M059J (cell line): ENCODE data around the gene KIF5C. TPM values are rescaled to one million over a fixed set of nuclear protein-coding genes. Genes with fewer than 3 reads are reported as not detected.

Experiments
- DNase-seq: peaks from one replicate; pipeline ENCODE4 v3.0.0-alpha.2; 2012; ENCODE audit warnings: low read depth
- total RNA-seq: library from RNA; depleted of rRNA; stranded (reverse); fragments of >200 nt; shearing (Covaris generic); gene quantifications from 2 replicates; pipeline ENCODE4 v1.2.3, GENCODE V29; 2014

The KIF5C gene
- total RNA-seq, 1 experiment from 2014 or later = 0.54 TPM

- no peak for DNase-seq
Measured at GRCh38 chr2:149015926-149016563, 141.0 kb downstream of the KIF5C start.

DNA sequence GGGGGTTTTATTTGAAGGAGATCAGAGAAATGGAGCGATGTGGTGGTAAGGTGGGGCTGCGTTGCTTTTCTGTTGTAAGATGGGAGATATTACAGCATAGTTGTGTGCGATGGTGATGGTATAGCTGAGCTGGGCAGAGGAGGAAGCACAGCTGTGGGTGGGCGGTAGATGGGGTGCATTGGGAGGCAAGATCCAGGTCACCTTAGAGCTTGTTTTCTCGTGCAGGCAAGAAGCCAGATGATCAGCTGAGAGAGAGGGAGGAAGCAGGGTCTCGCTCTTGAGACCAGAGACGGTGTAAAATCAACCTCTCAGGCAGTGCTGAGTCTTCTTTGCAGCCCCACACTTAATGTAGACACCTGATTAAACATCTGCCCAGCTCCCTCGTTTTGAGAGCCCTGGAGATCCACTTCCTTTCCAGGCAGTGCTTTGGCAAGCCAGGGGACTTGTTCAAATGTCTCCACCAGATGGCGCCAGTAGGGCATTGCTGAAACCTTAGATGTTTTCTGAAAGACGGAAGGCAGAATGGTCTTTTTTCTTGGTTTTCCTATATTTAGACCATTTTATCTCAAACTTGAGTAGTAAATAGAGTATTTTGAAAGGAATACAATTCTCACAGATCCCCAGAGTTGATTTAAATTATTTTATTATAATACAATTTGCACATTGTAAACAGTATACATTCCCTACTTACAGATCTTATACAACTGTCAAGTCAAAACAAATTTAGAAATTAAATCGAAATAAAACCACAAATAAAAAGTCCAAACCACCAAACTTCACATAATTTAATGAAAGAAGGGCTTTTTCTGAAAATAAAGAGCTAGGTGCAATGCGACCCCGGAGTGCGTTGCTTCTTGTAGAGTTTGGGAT lies 142.3 kb downstream of the KIF5C start:
- peak; percentile 71 for DNase-seq

DNA sequence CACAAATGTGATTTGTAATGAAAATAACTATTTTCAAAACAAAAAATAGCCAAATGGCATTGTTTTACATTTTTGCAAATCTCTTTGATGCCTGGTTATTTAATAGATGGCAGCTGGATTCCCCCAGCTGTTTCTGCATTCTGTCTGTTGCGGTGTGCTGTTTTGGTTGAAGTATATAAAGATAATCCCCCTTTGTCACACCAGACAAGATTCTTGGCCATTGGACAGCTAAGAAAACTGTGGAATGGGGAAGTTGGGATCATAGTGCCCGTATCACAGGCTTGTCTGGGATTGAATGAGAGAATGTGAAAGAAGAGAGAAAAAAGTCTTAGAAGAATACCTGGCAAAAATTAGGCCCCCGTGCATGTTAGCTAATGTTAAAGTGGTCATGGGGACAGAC lies 144.0 kb downstream of the KIF5C start:
- no peak for DNase-seq

DNA sequence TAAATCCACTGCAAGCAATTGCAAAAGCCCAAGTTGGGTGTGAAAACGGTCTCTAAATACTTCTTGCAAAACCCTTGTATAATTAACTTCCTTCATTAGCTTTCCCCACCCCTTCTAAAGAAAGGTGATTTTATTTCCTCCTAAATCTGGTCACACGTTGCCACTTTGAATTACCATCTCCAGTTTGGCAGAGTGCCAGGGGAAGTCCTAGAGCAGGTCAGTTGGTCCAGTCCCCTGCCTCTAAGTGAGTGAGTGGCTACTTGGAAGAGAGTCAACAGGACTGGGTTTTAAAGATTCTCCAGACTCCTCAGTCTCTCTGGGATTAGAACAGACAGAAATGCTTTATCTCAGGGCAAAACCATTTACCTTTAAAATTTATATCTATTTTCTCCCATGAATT lies 144.7 kb downstream of the KIF5C start:
- no peak for DNase-seq

DNA sequence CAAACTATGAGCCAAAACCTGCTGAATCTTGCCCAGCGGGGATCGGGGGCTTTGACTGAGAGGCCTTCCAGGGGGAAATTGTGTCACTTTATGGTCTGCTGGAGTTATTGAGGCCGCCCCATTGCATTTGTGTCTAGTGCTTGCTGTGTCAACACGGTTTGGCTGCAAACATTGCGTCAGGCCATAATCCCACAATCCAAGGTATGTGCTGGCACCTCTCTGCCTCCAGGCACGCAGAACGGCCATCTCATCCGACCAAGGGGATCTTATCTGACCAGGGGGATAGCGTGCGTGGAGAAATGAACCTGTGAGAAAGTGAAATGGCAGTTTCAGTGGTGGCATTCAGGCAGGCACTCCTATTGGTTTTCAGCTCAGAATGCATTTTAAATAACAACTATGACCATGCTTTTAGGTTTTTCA lies 145.4 kb downstream of the KIF5C start:
- no peak for DNase-seq

DNA sequence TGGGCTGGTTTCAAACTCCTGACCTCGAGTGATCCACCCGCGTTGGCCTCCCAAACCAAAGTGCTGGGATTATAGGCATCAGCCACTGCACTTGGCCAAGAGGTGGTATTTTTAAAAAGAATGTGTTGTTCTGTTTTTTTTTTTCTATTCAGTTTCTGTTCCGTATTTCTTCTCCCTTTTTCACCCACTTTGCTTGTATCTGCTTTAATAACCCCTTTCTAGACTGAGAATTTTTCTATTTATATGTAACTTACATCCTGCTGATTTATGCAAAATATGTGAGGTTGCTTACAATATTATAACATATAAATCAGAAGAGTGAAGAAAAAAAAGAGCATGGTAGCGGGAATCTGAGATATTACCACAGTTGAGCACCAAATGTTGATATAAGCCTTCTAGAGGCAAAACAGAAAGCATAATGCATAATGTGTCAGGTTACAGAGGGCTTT lies 146.3 kb downstream of the KIF5C start:
- DNase-seq = no peak

- no peak for DNase-seq
Measured at GRCh38 chr2:149021761-149022160, 146.7 kb downstream of the KIF5C start.

- DNase-seq = no peak
Measured at GRCh38 chr2:149023091-149023490, 148.1 kb downstream of the KIF5C start.

DNA sequence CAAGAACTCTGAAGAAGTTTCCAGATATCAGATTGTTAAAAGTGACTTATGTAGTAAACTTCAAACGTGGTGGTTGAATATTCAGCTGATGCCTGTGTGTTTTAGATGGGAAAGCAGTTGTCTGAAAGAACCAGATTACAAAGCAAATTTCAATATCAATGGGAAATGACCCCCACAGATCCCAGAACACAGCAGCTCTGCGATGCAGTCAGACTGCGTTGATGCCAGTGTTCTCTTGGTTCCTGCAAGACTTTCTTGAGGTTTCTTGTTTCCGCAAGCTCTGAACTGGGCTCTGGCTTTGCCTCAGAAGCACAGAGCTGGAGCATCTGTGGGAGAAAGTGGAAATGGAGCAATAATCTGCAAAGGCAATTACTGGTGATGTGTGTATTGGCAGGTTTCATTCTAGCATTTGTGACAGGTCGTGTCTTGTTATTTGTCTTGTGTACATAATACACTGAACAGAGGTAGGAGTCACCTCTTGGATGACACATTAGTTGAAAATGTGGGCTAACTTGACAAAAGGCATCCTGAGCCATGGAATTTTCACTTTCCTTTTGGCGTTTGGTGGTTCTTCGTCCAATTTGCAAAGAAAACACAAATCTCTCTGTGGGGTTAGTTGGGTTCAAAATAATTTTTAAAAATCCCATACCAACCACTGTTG lies 152.7 kb downstream of the KIF5C start:
- peak; percentile 46 for DNase-seq

DNA sequence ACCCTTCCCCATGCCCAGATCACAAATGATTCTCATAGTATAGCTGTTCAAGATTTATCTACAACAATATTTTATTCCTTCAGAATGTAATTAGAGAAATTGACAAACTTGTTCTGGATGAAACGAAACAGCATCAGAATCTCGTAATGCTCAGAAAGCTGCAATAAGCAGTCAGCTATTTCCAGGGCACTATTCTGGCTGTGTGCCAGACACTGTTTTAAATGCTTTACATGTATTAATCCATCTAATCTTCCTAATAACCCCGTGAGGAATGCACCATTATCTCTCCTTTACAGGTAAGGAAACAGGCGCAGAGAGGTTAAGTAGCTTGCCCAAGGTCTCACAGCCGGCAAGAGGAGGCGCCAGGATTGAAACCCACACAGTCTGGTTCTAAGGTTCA lies 153.3 kb downstream of the KIF5C start:
- DNase-seq = no peak

GRCh38 chr2:149028891-149029290 lies 153.9 kb downstream of the KIF5C start:
- DNase-seq = no peak

DNA sequence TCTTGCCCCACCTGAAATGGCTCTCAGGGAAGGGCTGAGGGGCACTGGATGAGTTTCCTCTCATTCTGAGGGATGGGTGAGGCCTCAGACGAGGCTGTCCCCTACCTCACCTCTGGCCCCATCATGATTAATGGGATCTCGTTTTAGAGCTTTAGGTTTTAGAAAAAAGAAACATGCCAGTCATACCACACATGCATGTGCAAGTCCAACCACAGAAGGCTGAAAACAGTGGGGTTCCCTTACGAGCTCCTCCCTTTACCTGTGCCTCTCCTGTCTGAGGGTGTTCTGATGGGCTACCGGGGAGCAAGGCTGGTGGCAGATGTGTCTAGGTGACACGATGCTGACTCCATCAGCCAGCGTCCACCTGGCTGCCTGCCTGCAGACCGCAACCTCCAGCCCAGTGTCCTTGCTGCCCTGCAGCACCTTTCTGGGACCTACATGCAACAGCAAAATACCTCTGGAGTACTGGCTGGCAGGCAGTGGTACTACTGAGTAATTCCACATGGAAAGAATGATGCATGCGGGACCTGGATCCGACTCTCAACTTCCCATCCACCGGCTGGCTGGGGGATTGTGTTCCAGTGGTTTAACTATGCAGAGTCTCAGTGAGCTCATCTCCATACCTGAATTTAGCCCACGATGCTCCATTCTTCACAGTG lies 154.4 kb downstream of the KIF5C start:
- no peak for DNase-seq

GRCh38 chr2:149031396-149031795 lies 156.4 kb downstream of the KIF5C start:
- no peak for DNase-seq

DNA sequence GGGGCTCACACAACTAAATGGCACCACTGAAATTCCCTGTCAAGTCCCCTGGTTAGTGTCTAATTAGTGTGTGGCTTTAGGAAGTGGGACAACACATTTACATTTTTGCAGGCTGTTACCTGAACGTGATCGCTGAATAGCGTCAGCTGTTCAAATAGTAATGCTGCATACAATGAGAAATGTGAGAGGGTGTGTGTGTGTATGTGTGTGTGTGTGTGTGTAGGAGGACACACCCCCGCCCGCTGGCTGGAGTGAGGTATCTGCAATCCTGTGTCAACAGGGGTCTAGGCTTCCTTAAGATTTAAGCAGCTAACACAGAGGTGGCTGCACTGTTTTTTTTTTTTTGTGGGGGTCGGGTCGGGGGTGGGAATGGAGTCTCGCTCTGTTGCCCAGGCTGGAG lies 158.7 kb downstream of the KIF5C start:
- no peak for DNase-seq

- DNase-seq = no peak
Measured at GRCh38 chr2:149034406-149034805, 159.4 kb downstream of the KIF5C start.

- DNase-seq = no peak
Measured at GRCh38 chr2:149036507-149037293, 161.7 kb downstream of the KIF5C start.

DNA sequence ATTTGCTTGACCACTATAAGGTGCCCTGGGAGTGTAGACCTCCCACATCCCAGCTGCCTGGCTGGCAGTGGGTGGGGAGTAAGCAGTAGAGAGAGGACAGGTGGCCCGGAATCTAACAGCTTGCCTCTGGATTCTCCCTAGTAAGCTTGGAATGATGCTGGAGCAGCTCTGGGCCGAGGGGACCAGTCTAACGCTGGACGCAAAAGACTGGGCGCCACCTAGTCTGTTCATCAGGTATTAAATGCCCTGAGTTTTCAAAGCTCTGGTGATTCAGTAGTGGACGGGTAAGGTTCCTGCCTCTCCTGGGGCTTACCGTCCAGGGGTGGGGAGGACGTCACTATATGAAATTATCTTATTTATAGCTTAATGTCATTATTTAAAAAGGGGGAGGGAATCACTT lies 162.8 kb downstream of the KIF5C start:
- peak; percentile 60 for DNase-seq

GRCh38 chr2:149038442-149039212 lies 163.6 kb downstream of the KIF5C start, which contains the start of gene LYPD6B:
Gene LYPD6B (plus strand): TSS chr2:149038699. CDS start chr2:149130949, 92,250 bp downstream.
- peak; percentile 40 for DNase-seq

DNA sequence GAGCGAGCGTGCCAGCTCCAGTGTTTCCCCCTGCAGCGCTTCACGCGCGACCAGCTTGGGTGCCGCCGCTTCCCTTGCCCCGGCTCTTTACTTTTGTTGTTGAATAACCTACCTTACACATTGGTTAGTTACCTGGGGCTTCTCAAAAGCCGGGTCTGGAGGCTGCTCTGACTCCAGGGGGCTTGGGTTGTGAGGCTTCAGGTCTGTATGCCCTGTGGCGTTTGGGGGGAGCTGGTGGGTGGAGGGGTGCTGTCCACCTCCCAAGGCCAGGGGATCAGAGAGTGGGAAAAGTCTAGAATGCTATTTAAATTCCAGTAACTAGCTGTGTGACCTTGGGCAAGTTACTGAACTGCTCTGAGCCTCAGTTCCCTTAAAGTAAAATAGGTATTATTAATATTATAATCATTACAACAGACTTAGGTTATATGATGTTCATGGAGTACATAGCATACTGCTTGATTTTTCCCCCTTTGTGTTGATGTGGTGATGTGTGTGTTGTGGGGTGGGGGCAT lies 164.2 kb downstream of the KIF5C start:
- no peak for DNase-seq

GRCh38 chr2:149040451-149040850 lies 165.4 kb downstream of the KIF5C start:
- peak; percentile 58 for DNase-seq
